HT-29 (cell line): ENCODE data around the gene MDP1. TPM values are rescaled to one million over a fixed set of nuclear protein-coding genes. Genes with fewer than 3 reads are reported as not detected.
A peak's percentile ranks its signal among the peaks of the same experiment; 100 is the strongest.
"Not testable (repeated sequence)": the region's sequence is repeated elsewhere in the genome, so short reads cannot be mapped to it uniquely, and the experiment has no call there.

ENCODE experiments used
- DNase-seq: peaks from one replicate; pipeline ENCODE4 v3.0.0-alpha.2; 2015; ENCODE audit warnings: low spot score
- total RNA-seq: library from RNA; depleted of rRNA; stranded (reverse); fragments of >200 nt; shearing (Covaris generic); gene quantifications from 2 replicates; pipeline ENCODE4 v1.2.3, GENCODE V29; 2014

Gene MDP1
- total RNA-seq, 1 experiment from 2014 or later, result 16.3 TPM

- DNase-seq, result no peak
Measured at GRCh38 chr14:24251880-24252288, 36.0 kb upstream of the MDP1 start.

- DNase-seq, result no peak
Measured at GRCh38 chr14:24250354-24250753, 34.5 kb upstream of the MDP1 start.

GRCh38 chr14:24249230-24250021 lies 33.6 kb upstream of the MDP1 start:
- DNase-seq, result no peak

- no peak for DNase-seq
Measured at GRCh38 chr14:24247422-24247821, 31.6 kb upstream of the MDP1 start.

- no peak for DNase-seq
Measured at GRCh38 chr14:24246765-24247212, 30.9 kb upstream of the MDP1 start.

GRCh38 chr14:24245350-24245749 lies 29.5 kb upstream of the MDP1 start:
- DNase-seq, result not testable (repeated sequence)

GRCh38 chr14:24243336-24243836 lies 27.5 kb upstream of the MDP1 start:
- DNase-seq, result no peak

GRCh38 chr14:24241829-24242443 lies 26.1 kb upstream of the MDP1 start:
- DNase-seq, result peak; percentile 85

GRCh38 chr14:24240110-24240918 lies 24.4 kb upstream of the MDP1 start:
- no peak for DNase-seq

- DNase-seq, result no peak
Measured at GRCh38 chr14:24238527-24239037, 22.7 kb upstream of the MDP1 start.

GRCh38 chr14:24238123-24238522 lies 22.3 kb upstream of the MDP1 start:
- DNase-seq, result no peak

- DNase-seq, result no peak
Measured at GRCh38 chr14:24237463-24237955, 21.6 kb upstream of the MDP1 start.

- no peak for DNase-seq
Measured at GRCh38 chr14:24236689-24237462, 21.0 kb upstream of the MDP1 start.

GRCh38 chr14:24235804-24236688 lies 20.2 kb upstream of the MDP1 start:
- no peak for DNase-seq

GRCh38 chr14:24234095-24235005 lies 18.5 kb upstream of the MDP1 start:
- DNase-seq, result no peak

- no peak for DNase-seq
Measured at GRCh38 chr14:24233538-24233866, 17.6 kb upstream of the MDP1 start.

GRCh38 chr14:24232645-24233537 lies 17.0 kb upstream of the MDP1 start, which contains the start of gene GMPR2:
GMPR2 (plus strand) TSS chr14:24232929; CDS start chr14:24233254, 325 bp downstream.
- no peak for DNase-seq
